ENCODE results near the gene NOS1.

Gene NOS1

GRCh38 chr12:117167769-117168168 is 193.7 kb downstream of the NOS1 start:
- no peak for DNase-seq

DNA sequence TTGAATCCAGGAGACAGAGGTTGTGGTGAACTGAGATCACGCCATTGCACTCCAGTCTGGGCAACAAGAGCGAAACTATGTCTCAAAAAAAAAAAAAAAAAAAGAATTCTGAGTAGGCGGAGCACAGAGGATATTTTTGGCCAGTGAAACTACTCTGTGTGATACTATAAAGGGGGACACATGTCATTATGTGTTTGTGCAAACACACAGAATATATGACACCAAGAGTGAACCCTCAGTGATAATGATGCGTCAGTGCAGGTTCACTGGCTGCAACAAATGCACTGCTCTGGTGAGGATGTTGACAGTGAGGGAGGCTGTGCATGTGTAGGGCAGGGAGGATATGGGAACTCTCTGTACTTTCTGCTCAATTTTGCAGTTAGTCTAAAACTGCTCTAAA is 195.3 kb downstream of the NOS1 start:
- DNase-seq, result no peak

DNA sequence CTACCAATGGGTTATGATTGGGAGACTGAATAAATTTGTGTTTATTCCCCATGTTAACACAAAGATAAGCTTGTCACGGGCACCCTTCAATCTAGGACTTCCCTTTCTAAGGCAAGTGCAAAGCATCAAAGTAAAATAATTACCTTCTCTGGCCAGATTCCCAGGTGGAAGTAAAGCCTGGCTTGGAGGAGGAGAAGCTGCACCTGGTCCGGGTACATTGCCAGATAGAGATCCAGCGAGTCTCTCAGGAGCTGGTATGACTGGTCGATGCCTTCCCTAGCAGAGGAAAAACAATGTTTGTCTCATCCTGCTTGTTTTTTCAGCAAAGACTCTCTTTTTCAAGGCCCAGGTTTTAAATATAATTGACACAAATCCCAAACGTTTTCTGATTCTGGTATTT is 196.1 kb downstream of the NOS1 start:
- peak; percentile 60 for DNase-seq

DNA sequence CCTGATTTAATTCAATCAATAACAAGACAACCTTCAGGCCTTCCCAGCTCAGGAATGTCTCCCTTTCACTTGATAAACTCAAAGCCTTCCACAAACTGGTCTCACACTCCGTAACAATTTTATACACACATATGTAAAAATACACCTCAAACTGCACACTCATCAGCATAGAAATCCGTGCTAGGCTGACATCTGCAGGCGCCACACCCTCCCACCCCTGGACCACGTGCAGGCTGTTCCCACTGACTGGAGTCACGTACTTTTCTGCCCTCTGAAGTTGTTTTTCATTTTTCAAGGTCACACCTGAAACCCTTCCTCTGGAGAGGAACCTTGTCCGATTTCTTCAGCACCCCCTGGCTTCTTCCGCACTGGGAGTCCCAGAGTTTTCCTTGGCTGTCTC is 198.8 kb downstream of the NOS1 start:
- DNase-seq, result no peak

DNA sequence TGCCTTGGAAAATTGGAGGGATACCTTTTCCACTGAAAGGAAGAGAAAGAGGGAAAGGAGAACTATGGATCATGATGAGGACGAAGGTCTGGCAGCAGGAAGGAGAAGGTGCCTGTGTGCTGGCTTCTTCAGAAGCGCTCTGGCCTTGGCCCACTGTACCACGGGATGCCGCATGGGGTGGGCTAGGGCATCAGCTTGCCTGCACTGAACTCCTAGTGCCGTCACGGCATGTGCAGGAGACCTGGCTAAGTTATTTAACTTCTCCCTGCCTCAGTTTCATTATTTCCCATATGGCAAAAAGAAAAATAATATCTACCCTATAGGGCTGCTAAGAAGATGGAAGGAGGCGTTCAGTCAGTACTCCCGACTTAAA is 199.3 kb downstream of the NOS1 start:
- DNase-seq, result no peak

DNA sequence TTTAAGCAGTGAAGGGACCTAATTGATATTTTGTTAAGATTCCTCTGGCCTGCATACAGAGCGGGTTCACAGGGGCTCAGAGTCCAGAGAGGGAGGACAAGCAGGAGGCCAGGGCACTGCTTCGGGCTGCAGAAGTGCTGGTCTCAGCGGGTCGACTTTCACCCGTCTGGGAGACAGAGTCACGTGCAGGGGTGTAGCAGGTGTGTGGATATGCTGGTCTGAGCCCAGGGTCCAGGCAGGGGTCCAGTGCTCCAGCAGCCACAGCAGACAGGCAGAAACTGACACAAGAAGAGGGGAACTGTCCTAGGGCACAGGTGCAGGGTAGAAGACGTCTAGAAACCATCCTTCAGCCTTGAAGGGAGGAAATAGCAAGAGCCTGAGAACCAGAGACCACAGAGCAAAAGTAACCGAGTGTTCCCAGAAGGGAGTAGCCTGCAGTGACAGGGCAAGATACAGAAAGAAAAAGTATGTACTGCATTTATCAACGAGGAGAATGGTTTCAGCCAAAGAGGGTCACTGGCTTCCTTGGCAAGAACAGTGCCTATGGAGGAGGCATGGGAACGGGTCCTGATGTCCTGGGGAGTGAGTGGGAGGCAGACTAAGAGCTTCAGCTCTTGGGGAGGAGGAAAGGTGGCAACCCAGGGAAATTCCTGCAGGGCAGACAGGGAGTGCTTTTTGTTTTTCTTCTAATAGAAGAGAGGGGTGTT is 199.8 kb downstream of the NOS1 start:
- no peak for DNase-seq

DNA sequence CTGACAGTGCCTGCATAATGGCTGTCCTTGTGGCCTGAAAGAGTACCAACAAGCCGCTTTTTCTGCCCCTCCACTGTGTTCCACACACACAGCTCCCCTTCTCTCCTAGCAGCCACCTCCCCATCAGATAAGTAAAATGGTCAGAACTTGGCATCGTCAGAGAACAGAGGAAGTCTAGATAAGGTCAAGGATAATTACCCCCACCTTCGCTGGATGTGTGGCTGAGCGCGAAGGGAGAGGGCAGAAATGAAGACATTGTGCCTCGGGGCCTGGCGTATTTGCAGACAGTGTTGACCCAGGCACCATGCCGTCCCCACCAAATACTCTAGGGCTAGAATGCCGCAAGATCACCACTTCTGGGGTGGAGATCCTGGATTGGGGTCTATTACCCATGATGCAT is 201.8 kb downstream of the NOS1 start:
- no peak for DNase-seq

DNA sequence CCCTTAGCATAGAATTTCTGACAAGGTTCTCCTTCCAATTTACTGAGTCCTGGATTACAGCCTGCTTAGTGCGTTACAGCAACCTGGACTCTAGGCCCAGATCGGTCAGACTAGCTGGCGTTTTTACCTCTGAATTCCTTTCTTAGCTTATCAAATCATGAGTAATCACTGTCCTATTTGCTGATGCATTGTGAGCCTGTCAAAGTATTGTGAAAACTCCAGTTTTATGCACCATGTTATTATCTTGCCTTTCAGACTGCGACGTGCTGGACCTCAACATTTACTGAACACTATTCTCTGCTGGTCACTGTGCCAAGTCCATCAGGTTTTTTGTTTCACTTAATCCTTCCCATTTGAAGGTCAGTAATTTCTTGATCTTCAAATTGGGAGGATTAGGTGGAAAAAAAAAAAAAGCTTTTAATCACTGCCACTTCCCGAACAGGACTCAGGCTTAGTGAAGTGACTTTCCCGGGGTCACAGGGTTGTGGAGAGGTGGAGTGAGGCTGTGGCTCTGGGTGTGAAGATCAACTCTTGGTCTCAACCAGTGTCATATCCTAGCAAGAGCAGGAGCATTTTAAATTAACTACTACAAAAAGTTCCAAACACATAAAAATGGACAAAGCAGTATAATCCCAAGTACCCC is 202.4 kb downstream of the NOS1 start:
- DNase-seq, result no peak
